HG03060 (cell line): ENCODE data around the gene OR4M2.
"Not testable (repeated sequence)": the region's sequence is repeated elsewhere in the genome, so short reads cannot be mapped to it uniquely, and the experiment has no call there.

Experiments used
- ATAC-seq: cut with Tn5 transposase; IDR thresholded peaks from one replicate; pipeline ENCODE4 v1.9.1; 2021; ENCODE audit warnings: low read depth, moderate number of reproducible peaks; ENCODE audit not compliant: unreplicated experiment

Gene OR4M2

GRCh38 chr15:22080227-22080626 is at the start of gene OR4M2:
Gene OR4M2 (plus strand): TSS chr15:22080527. CDS start chr15:22080625, 98 bp downstream.
- ATAC-seq: not testable (repeated sequence)

GRCh38 chr15:22069267-22069666 is 11.1 kb upstream of the OR4M2 start:
- not testable (repeated sequence) for ATAC-seq

GRCh38 chr15:22081386-22081785 is 1.1 kb downstream of the OR4M2 start:
- not testable (repeated sequence) for ATAC-seq

- ATAC-seq: not testable (repeated sequence)
These were observed 18.4 kb downstream of the OR4M2 start for GRCh38 chr15:22098616-22099253.

GRCh38 chr15:22099289-22099891 is 19.1 kb downstream of the OR4M2 start:
- peak; percentile 90 for ATAC-seq

- not testable (repeated sequence) for ATAC-seq
These were observed 41.7 kb downstream of the OR4M2 start for GRCh38 chr15:22122033-22122432.
